ENCODE measurements around the gene GALNT15.

DNA sequence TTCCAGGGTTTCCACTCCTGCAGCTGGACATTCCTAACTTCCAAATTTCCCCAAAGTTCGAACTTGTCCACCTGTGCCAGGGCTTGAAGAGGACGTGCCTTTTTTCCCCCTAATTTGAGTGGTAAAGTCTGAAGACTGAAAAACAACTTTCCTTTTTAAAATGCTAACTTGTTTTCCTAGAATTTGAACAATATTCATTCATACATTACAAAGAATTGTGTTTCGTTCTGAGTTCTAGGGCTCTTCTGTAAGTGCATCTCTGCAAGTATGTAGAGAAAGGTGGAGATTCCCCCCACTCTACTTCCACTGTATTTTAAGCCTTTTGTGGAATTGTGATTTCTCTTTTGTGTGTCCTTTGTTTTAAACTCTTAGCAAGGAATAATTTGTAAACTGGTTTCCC is 80.8 kb downstream of the GALNT15 start:
- TF ChIP-seq EP300 (IDR thresholded peaks at IDR 0.05) (no peak), POLR2A (IDR thresholded peaks at IDR 0.05) (no peak)

Measured in tibial nerve (tissue), 3 donors.